Stomach (tissue), 4 donors: ENCODE measurements around the gene DPF1.

Experiments used
- CTCF ChIP-seq, 7 experiments: fragments of 450-650 bp in 4 of 7; fragments of 200-600 bp in 3 of 7; sonication (generic) in 3 of 7; IDR thresholded peaks; one replicate each; pipeline ENCODE4 v1.5.1; 2016 to 2019; ENCODE audit warnings: antibody characterized with exemption in 7 of 7, control low read depth in 2 of 7, mild to moderate bottlenecking in 1 of 7
- POLR2A ChIP-seq, 4 donors: fragments of 450-650 bp; IDR thresholded peaks; one replicate each; pipeline ENCODE4 v1.6.1; 2016; ENCODE audit warnings: antibody characterized with exemption in 4 of 4, control low read depth in 2 of 4, mild to moderate bottlenecking in 1 of 4, moderate library complexity in 1 of 4
- POLR2AphosphoS5 ChIP-seq, 3 donors: sonication (generic); formaldehyde crosslinking; IDR thresholded peaks; one replicate each; pipeline ENCODE4 v1.6.1; 2016; ENCODE audit warnings: antibody characterized with exemption in 3 of 3

GRCh38 chr19:38194061-38194701 is 29.8 kb downstream of the DPF1 start:
- TF ChIP-seq CTCF (IDR thresholded peaks at IDR 0.05) (no peak), POLR2AphosphoS5 (IDR thresholded peaks at IDR 0.05) (no peak), POLR2A (IDR thresholded peaks at IDR 0.05) (no peak)
